ENCODE results near the gene DAB1.

The DAB1 gene

GRCh38 chr1:57058652-57059501, 365.0 kb downstream of the DAB1 start:
- no peak for TF ChIP-seq CTCF (conservative IDR thresholded peaks at IDR 0.05; ENCODE audit: low read depth, low read length)
- no peak overlapping the region for H3K4me3 ChIP-seq (ENCODE audit: low read length)
- DNase-seq (ENCODE audit: low read depth) = no peak

GRCh38 chr1:57048856-57049255, 375.0 kb downstream of the DAB1 start:
- no peak overlapping the region for H3K4me3 ChIP-seq (ENCODE audit: low read length)
- no peak for DNase-seq (ENCODE audit: low read depth)
- no peak for TF ChIP-seq CTCF (conservative IDR thresholded peaks at IDR 0.05; ENCODE audit: low read depth, low read length)

- TF ChIP-seq CTCF (conservative IDR thresholded peaks at IDR 0.05; ENCODE audit: low read depth, low read length) = no peak
- no peak for DNase-seq (ENCODE audit: low read depth)
- H3K4me3 ChIP-seq (ENCODE audit: low read length) = no peak overlapping the region
Observed at GRCh38 chr1:57046462-57046861, 377.4 kb downstream of the DAB1 start.

DNA sequence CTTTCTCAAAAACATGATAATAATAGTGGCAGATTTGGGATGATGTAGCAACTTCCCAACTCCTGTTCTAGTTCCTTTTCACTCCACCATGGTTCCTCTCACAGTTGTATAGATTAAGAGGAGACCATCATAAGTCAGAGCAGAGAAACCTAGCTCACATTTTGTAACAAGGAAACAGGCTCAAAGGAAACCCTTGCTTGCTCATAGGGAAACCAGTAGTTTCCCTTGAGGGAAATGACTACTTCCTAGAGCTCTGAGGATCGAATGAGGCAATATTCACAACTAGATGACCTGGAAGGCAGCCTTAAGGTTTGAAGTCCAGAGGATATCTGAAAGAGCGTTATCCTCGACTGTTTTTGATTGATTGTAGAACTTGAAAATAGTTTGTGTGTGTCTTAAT, 382.0 kb downstream of the DAB1 start:
- H3K4me3 ChIP-seq (ENCODE audit: low read length) = no peak overlapping the region
- no peak for TF ChIP-seq CTCF (conservative IDR thresholded peaks at IDR 0.05; ENCODE audit: low read depth, low read length)

GRCh38 chr1:57040811-57041210, 383.0 kb downstream of the DAB1 start:
- no peak overlapping the region for H3K4me3 ChIP-seq (ENCODE audit: low read length)

More for the DNA sequence above, 382.0 kb downstream of the DAB1 start:
- no peak for DNase-seq (ENCODE audit: low read depth)

DNA sequence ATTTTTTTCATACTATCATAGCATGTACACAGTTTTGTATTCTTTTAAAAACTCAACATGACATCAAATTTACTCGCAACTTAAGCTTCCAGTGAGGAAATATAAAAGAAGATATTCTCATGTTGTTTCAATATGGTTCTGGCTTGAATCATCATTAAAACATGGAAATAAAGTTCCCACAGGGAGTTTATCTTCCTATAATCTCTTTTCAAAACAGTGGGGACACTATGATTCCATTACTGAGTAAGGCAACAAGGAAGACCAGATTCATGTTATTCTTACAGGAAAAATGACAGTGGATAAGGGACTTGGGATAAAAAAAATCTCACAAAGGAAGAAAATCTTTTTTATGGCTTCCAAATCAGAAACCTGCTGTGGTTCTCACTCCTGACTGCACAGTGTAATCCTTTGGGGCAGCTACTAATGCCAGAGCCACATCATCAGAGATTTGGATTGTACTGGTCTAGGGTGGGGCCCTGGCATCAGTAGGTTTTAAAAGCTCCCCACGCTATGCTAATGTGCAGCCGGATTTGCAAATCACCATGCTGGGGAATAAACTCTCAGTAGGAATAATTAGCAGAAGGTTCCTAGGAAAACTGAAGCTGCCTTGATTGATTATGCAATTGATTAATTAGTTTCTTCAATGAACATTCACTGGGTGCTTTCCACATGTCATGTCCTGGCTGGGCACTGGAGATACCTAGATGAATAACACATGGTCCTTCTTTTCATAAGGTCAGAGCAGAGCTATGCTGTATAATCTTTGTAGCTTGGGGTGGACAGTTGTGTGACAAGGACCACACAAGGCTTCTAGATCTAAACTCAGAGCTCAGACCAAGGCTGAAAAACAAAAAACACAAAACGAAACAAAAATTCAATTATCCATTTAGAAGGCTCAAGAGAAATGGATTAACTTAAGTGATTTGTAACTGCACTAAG, 386.9 kb downstream of the DAB1 start:
- no peak for TF ChIP-seq CTCF (conservative IDR thresholded peaks at IDR 0.05; ENCODE audit: low read depth, low read length)
- peak; percentile 12 for DNase-seq (ENCODE audit: low read depth)
- H3K4me3 ChIP-seq (ENCODE audit: low read length) = no peak overlapping the region

More at GRCh38 chr1:57040811-57041210, 383.0 kb downstream of the DAB1 start:
- TF ChIP-seq CTCF (conservative IDR thresholded peaks at IDR 0.05; ENCODE audit: low read depth, low read length) = no peak
- no peak for DNase-seq (ENCODE audit: low read depth)

Data from retinal pigment epithelial cell (primary cell).